H1 (cell line): Measurements from ENCODE around the gene DPYD. TPM values are rescaled to one million over a fixed set of nuclear protein-coding genes. Genes with fewer than 3 reads are reported as not detected.

Source experiments
- CTCF ChIA-PET: fragments of 300-600 bp; sonication (Branson Sonifier 250); formaldehyde crosslinking; loops from one replicate; lab custom pipeline; 2021; ENCODE audit not compliant: partially characterized antibody; lab: Charles Lee
- POLR2A ChIA-PET: fragments of 300-600 bp; sonication (Branson Sonifier 250); formaldehyde crosslinking; loops from one replicate; lab custom pipeline; 2021; ENCODE audit warnings: inconsistent platforms; ENCODE audit not compliant: partially characterized antibody; lab: Charles Lee
- DNase-seq, 2 experiments: peaks; one replicate each; pipeline versions ENCODE4 v3.0.0 to v3.0.0-alpha.2; 2010 to 2022; ENCODE audit warnings: low spot score in 2 of 2, low read depth in 1 of 2, mixed read lengths in 1 of 2
- FAIRE-seq: peaks from 2 replicates; lab custom pipeline; 2011; peaks lifted over from hg19 to GRCh38; lab: Jason Lieb, UNC
- H2AFZ ChIP-seq: 2 replicates; pipeline ENCODE4 v1.8.1; 2012; ENCODE audit warnings: low read length, inconsistent platforms
- H2AK5ac ChIP-seq: 2 replicates; pipeline ENCODE4 v1.6.1; 2013; ENCODE audit warnings: low read depth, low read length
- H2BK120ac ChIP-seq: replicated peaks from 2 replicates; pipeline ENCODE3; 2013; ENCODE audit warnings: low read depth, low read length, inconsistent platforms
- H2BK12ac ChIP-seq: 2 replicates; pipeline ENCODE4 v1.6.1; 2013; ENCODE audit warnings: low read depth, low read length
- H2BK15ac ChIP-seq: 2 replicates; pipeline ENCODE4 v1.6.1; 2013; ENCODE audit warnings: low read length
- H2BK20ac ChIP-seq: 2 replicates; pipeline ENCODE4 v1.6.1; 2013; ENCODE audit warnings: low read length
- H2BK5ac ChIP-seq: 2 replicates; pipeline ENCODE4 v1.6.1; 2013; ENCODE audit warnings: low read depth, low read length
- H3K14ac ChIP-seq: 2 replicates; pipeline ENCODE4 v1.6.1; 2013; ENCODE audit warnings: inconsistent platforms; ENCODE audit not compliant: insufficient read length
- H3K18ac ChIP-seq: 2 replicates; pipeline ENCODE4 v1.6.1; 2013; ENCODE audit warnings: low read length; ENCODE audit errors: extremely low read depth
- H3K23ac ChIP-seq: 2 replicates; pipeline ENCODE4 v1.6.1; 2013; ENCODE audit warnings: inconsistent platforms; ENCODE audit not compliant: insufficient read length
- H3K23me2 ChIP-seq: 2 replicates; pipeline ENCODE4 v1.6.1; 2013; ENCODE audit warnings: low read depth, low read length
- H3K27ac ChIP-seq: 2 replicates; pipeline ENCODE4 v1.6.1; 2011; ENCODE audit warnings: low read depth, low read length, inconsistent platforms
- H3K27me3 ChIP-seq, 4 experiments: replicated peaks in 1 of 4; 1 replicate in 1 of 4; 2 replicates in 3 of 4; pipeline versions ENCODE4 v1.6.1 to v1.8.1; 2011 to 2013; ENCODE audit warnings: low read length in 3 of 4, mild to moderate bottlenecking in 3 of 4, inconsistent platforms in 2 of 4, mixed read lengths in 2 of 4, moderate library complexity in 1 of 4; ENCODE audit not compliant: control insufficient read depth in 3 of 4, insufficient read depth in 3 of 4; ENCODE audit errors: extremely low read depth in 1 of 4
- H3K36me3 ChIP-seq, 4 experiments: 2 replicates each; pipeline versions ENCODE4 v1.6.1 to v1.8.1; 2011 to 2013; ENCODE audit warnings: mild to moderate bottlenecking in 4 of 4, low read length in 3 of 4, moderate library complexity in 2 of 4, control low read depth in 1 of 4, inconsistent platforms in 1 of 4; ENCODE audit not compliant: insufficient read depth in 4 of 4, control insufficient read depth in 2 of 4
- H3K4ac ChIP-seq: replicated peaks from 2 replicates; pipeline ENCODE3; 2013; ENCODE audit warnings: low read length, low read depth, mixed read lengths, inconsistent platforms; ENCODE audit not compliant: insufficient read length
- H3K4me1 ChIP-seq, 4 experiments: replicated peaks in 1 of 4; 1 replicate in 1 of 4; 2 replicates in 3 of 4; pipeline versions ENCODE4 v1.6.1 to v1.8.1; 2011 to 2013; ENCODE audit warnings: low read length in 3 of 4, inconsistent platforms in 2 of 4, mixed read lengths in 1 of 4; ENCODE audit not compliant: insufficient read depth in 4 of 4, control insufficient read depth in 3 of 4
- H3K4me2 ChIP-seq, 2 experiments: 2 replicates each; pipeline versions ENCODE4 v1.6.1 to v1.8.1; 2011 to 2013; ENCODE audit warnings: low read depth in 2 of 2, low read length in 2 of 2, control low read depth in 1 of 2, inconsistent platforms in 1 of 2, mild to moderate bottlenecking in 1 of 2; ENCODE audit not compliant: insufficient read depth in 1 of 2
- H3K4me3 ChIP-seq, 4 experiments: fragments of 200-600, 300-600 bp in 1 of 4; sonication (generic), shearing (Covaris generic), sonication (Bioruptor Twin) in 1 of 4; 2 replicates each; pipeline versions ENCODE4 v1.5.1 to v1.8.1; 2011 to 2016; ENCODE audit warnings: low read length in 4 of 4, low read depth in 3 of 4, control low read depth in 2 of 4, inconsistent platforms in 2 of 4, mild to moderate bottlenecking in 2 of 4, mixed read lengths in 1 of 4, moderate library complexity in 1 of 4; ENCODE audit not compliant: insufficient read depth in 2 of 4; ENCODE audit errors: extremely low read depth in 1 of 4
- H3K56ac ChIP-seq: replicated peaks from 2 replicates; pipeline ENCODE3; 2013; ENCODE audit warnings: low read depth, mild to moderate bottlenecking, mixed read lengths, low read length, inconsistent platforms; ENCODE audit not compliant: insufficient read length
- H3K79me1 ChIP-seq: 2 replicates; pipeline ENCODE4 v1.6.1; 2013; ENCODE audit warnings: low read depth, low read length, control low read depth
- H3K79me2 ChIP-seq, 2 experiments: 2 replicates each; pipeline versions ENCODE4 v1.6.1 to v1.8.1; 2012 to 2013; ENCODE audit warnings: low read length in 2 of 2, mild to moderate bottlenecking in 2 of 2, inconsistent platforms in 1 of 2; ENCODE audit not compliant: insufficient read depth in 2 of 2, control insufficient read depth in 1 of 2
- H3K9ac ChIP-seq, 4 experiments: replicated peaks in 1 of 4; 1 replicate in 1 of 4; 2 replicates in 3 of 4; pipeline versions ENCODE4 v1.6.1 to v1.8.1; 2011 to 2013; ENCODE audit warnings: low read depth in 3 of 4, low read length in 3 of 4, control low read depth in 2 of 4, mild to moderate bottlenecking in 2 of 4, moderate library complexity in 2 of 4, inconsistent platforms in 1 of 4; ENCODE audit errors: extremely low read depth in 1 of 4
- H3K9me3 ChIP-seq, 2 experiments: 2 replicates each; pipeline versions ENCODE4 v1.6.1 to v1.8.1; 2012 to 2013; ENCODE audit warnings: mild to moderate bottlenecking in 2 of 2, moderate library complexity in 2 of 2, control low read depth in 1 of 2, inconsistent platforms in 1 of 2, low read depth in 1 of 2, low read length in 1 of 2, mixed read lengths in 1 of 2; ENCODE audit not compliant: insufficient read depth in 2 of 2
- H4K20me1 ChIP-seq, 2 experiments: replicated peaks in 1 of 2; 2 replicates each; pipeline versions ENCODE3 to v1.8.1; 2011 to 2013; ENCODE audit warnings: inconsistent platforms in 2 of 2, low read length in 2 of 2, mild to moderate bottlenecking in 1 of 2; ENCODE audit not compliant: insufficient read depth in 2 of 2, control insufficient read depth in 1 of 2
- H4K5ac ChIP-seq: 2 replicates; pipeline ENCODE4 v1.6.1; 2013; ENCODE audit warnings: low read length, low read depth, mixed read lengths, inconsistent platforms; ENCODE audit not compliant: insufficient read length
- H4K8ac ChIP-seq: 2 replicates; pipeline ENCODE4 v1.8.0; 2013; ENCODE audit warnings: mild to moderate bottlenecking, moderate library complexity, low read length, inconsistent platforms; ENCODE audit not compliant: insufficient read depth; ENCODE audit errors: extremely low read depth
- H4K91ac ChIP-seq: replicated peaks from 2 replicates; pipeline ENCODE3; 2013; ENCODE audit warnings: low read length, mixed read lengths, inconsistent platforms; ENCODE audit not compliant: insufficient read length
- BACH1 ChIP-seq: IDR thresholded peaks from 2 replicates; pipeline ENCODE4 v1.6.1; 2012; ENCODE audit warnings: low read length, improper control_type of control experiment
- JUND ChIP-seq: IDR thresholded peaks from 2 replicates; pipeline ENCODE4 v1.6.1; 2011; ENCODE audit warnings: mild to moderate bottlenecking, improper control_type of control experiment, low read length
- TAF1 ChIP-seq: IDR thresholded peaks from 2 replicates; pipeline ENCODE4 v1.6.1; 2011; ENCODE audit warnings: mild to moderate bottlenecking, low read depth, low read length
- WGBS, 2 experiments: shearing (Covaris generic) in 1 of 2; methylation state at CpG; one replicate each; pipeline versions ENCODE4 v1.1.6 to v1.1.7; 2013 to 2015; ENCODE audit warnings: low lambda C conversion rate in 2 of 2, mixed read lengths in 2 of 2, inconsistent platforms in 1 of 2, low coverage in 1 of 2, missing lambda C conversion rate in 1 of 2; ENCODE audit not compliant: insufficient replicate concordance in 2 of 2, insufficient coverage in 1 of 2, insufficient read length in 1 of 2; ENCODE audit errors: extremely low coverage in 1 of 2, missing lambda C conversion rate in 1 of 2; 5-methylcytosine and 5-hydroxymethylcytosine counted together
- polyA plus RNA-seq, 7 experiments: library from polyadenylated mRNA; depleted of rRNA in 3 of 7; stranded (reverse) in 5 of 7; unstranded in 2 of 7; fragments of >200 nt in 5 of 7; fragments of 200-250 nt in 2 of 7; gene quantifications; 1 replicate in 5 of 7; 2 replicates in 1 of 7; 4 replicates in 1 of 7; pipeline versions ENCODE4 v1.2.1 to v1.2.3, GENCODE V29; 2011 to 2013; ENCODE audit warnings: missing spikeins in 2 of 7, mixed read lengths in 2 of 7
- total RNA-seq: library from RNA; stranded (reverse); fragmentation: NEBNext Ultra II Directional; extraction: Animal tissue kit (Norgen Biotek cat#: 25700); gene quantifications from 2 replicates; pipeline ENCODE4 v1.2.1, GENCODE V29; 2021

The DPYD gene
- total and polyA plus RNA-seq, 2 of the 8 experiments (the other 6 are each of a cell fraction or from before 2014, with no cell fraction given) = 0.29 to 0.73 TPM

- 84% methylated on average over 7 of the region's 7 CpGs; no CpG with 5 or more reads in 1 of the 2 experiments for WGBS, 2 experiments
- POLR2A ChIA-PET = no interaction called here
- H3K4me2 ChIP-seq = no peak overlapping the region
These were observed 14.1 kb downstream of the DPYD start for GRCh38 chr1:97906567-97907241.

More at GRCh38 chr1:97906567-97907241, 14.1 kb downstream of the DPYD start:
- CTCF ChIA-PET = no interaction called here
- H3K27ac ChIP-seq = no peak overlapping the region
- no peaks in the 10 kb centered on the region for H3K79me2 ChIP-seq
- H2BK15ac ChIP-seq = no peak overlapping the region
- no peaks in the 10 kb centered on the region for H3K36me3 ChIP-seq
- no peak overlapping the region for H4K8ac ChIP-seq
- no peak overlapping the region for H3K4ac ChIP-seq
- H2BK12ac ChIP-seq = no peak overlapping the region
- H2BK5ac ChIP-seq = no peak overlapping the region
- H2BK20ac ChIP-seq = no peak overlapping the region
- H3K9me3 ChIP-seq = no peaks in the 10 kb centered on the region
- 0 out of 2 replicates have a peak, but pooled peaks have one; percentile 29 for TF ChIP-seq JUND
- peak; percentile 60; the same call in 1 of the 2 replicates for TF ChIP-seq BACH1
- TF ChIP-seq TAF1 = no peak
- H3K4me1 ChIP-seq = no peaks in the 10 kb centered on the region
- H3K4me3 ChIP-seq = no peak overlapping the region
- no peak overlapping the region for H2BK120ac ChIP-seq
- no peaks in the 10 kb centered on the region for H4K20me1 ChIP-seq
- H4K5ac ChIP-seq = no peak overlapping the region
- H4K91ac ChIP-seq = no peak overlapping the region
- no peaks in the 10 kb centered on the region for H3K23me2 ChIP-seq
- no peaks in the 10 kb centered on the region for H3K79me1 ChIP-seq
- 0 out of 2 replicates have a peak overlapping the region, but pooled peaks have one; percentile 46 for H2AFZ ChIP-seq
- H3K27me3 ChIP-seq = no peaks in the 10 kb centered on the region
- H2AK5ac ChIP-seq = no peak overlapping the region
- DNase-seq (no peak), FAIRE-seq (no peak)
- no peak overlapping the region for H3K56ac ChIP-seq
- H3K23ac ChIP-seq = no peak overlapping the region
- no peak overlapping the region for H3K18ac ChIP-seq
- no peak overlapping the region for H3K14ac ChIP-seq
- H3K9ac ChIP-seq = no peak overlapping the region
